K562 (cell line): ENCODE measurements around the gene SLC24A1. TPM values are rescaled to one million over a fixed set of nuclear protein-coding genes. Genes with fewer than 3 reads are reported as not detected.
A peak's percentile ranks its signal among the peaks of the same experiment; 100 is the strongest.

ENCODE experiments used
- ARNT ChIP-seq, 2 experiments: fragments of 450-650 bp; IDR thresholded peaks; 2 replicates each; pipeline ENCODE4 v1.6.1; 2016; ENCODE audit warnings: mild to moderate bottlenecking in 1 of 2
- BCOR ChIP-seq: fragments of 450-650 bp; IDR thresholded peaks from 2 replicates; pipeline ENCODE4 v1.6.1; 2016
- E2F3 ChIP-seq: fragments of 250-450 bp; sonication (Bioruptor Pico); IDR thresholded peaks from 2 replicates; pipeline ENCODE4 v1.4.0; 2020; ENCODE audit warnings: mild to moderate bottlenecking
- ELF4 ChIP-seq: fragments of 450-650 bp; formaldehyde crosslinking; IDR thresholded peaks from 2 replicates; pipeline ENCODE4 v1.4.0; 2022; ENCODE audit warnings: missing genetic modification characterization
- EP400 ChIP-seq: fragments of 450-650 bp; IDR thresholded peaks from 2 replicates; pipeline ENCODE4 v1.6.1; 2017; ENCODE audit warnings: antibody characterized with exemption, mild to moderate bottlenecking, moderate library complexity
- NCOA6 ChIP-seq: fragments of 450-650 bp; IDR thresholded peaks from 2 replicates; pipeline ENCODE4 v1.6.1; 2017; ENCODE audit warnings: mild to moderate bottlenecking
- NFIX ChIP-seq: fragments of 250-450 bp; sonication (Bioruptor Pico); IDR thresholded peaks from 2 replicates; pipeline ENCODE4 v1.4.0; 2020; ENCODE audit warnings: low read depth, mild to moderate bottlenecking, moderate library complexity
- NRF1 ChIP-seq, 2 experiments: fragments of 450-650 bp; IDR thresholded peaks in 1 of 2; conservative IDR thresholded peaks in 1 of 2; 2 replicates each; pipeline ENCODE4 v1.6.1; 2014; ENCODE audit warnings: mild to moderate bottlenecking in 2 of 2
- PYGO2 ChIP-seq: fragments of 450-650 bp; IDR thresholded peaks from 2 replicates; pipeline ENCODE4 v1.6.1; 2016; ENCODE audit warnings: mild to moderate bottlenecking, missing genetic modification characterization, moderate library complexity, missing compliant biosample characterization
- SNIP1 ChIP-seq: fragments of 450-650 bp; IDR thresholded peaks from 2 replicates; pipeline ENCODE4 v1.7.1; 2017; ENCODE audit warnings: low read depth, mild to moderate bottlenecking
- ZFP30 ChIP-seq: fragments of 250-450 bp; sonication (Bioruptor Pico); IDR thresholded peaks from 2 replicates; pipeline ENCODE4 v1.8.0; 2022; ENCODE audit warnings: moderate library complexity, mild to moderate bottlenecking, inconsistent platforms, borderline replicate concordance
- ZNF133 ChIP-seq: fragments of 250-450 bp; sonication (Bioruptor Pico); IDR thresholded peaks from 2 replicates; pipeline ENCODE4 v1.4.0; 2020; ENCODE audit warnings: mild to moderate bottlenecking
- ZNF282 ChIP-seq: sonication (generic); formaldehyde crosslinking; IDR thresholded peaks from 2 replicates; pipeline ENCODE4 v1.8.1; 2023; ENCODE audit warnings: missing genetic modification reagents
- ZNF354B ChIP-seq: fragments of 250-450 bp; sonication (Bioruptor Pico); IDR thresholded peaks from 2 replicates; pipeline ENCODE4 v1.4.0; 2020
- ZNF444 ChIP-seq: fragments of 250-450 bp; sonication (Bioruptor Pico); IDR thresholded peaks from 2 replicates; pipeline ENCODE4 v1.4.0; 2020; ENCODE audit warnings: mild to moderate bottlenecking, moderate library complexity
- ZNF695 ChIP-seq: fragments of 450-650 bp; formaldehyde crosslinking; IDR thresholded peaks from 2 replicates; pipeline ENCODE4 v1.4.0; 2020; ENCODE audit warnings: mild to moderate bottlenecking, moderate library complexity
- polyA plus RNA-seq, 8 experiments: library from polyadenylated mRNA; depleted of rRNA in 4 of 8; stranded (reverse) in 5 of 8; unstranded in 3 of 8; fragments of >200 nt; fragmentation: Nextera tagmentation in 2 of 8; fragmentation: Illumina TruSeq in 1 of 8; extraction: Ambion mirVana in 2 of 8; extraction: Trizol in 1 of 8; gene quantifications; 2 replicates each; pipeline versions ENCODE4 v1.2.1 to v1.2.3, GENCODE V29; 2011 to 2014; ENCODE audit warnings: inconsistent platforms in 1 of 8, missing spikeins in 1 of 8
- total RNA-seq, 7 experiments: library from RNA; depleted of rRNA in 6 of 7; stranded (reverse); fragments of >200 nt in 6 of 7; fragmentation: Illumina TruSeq in 2 of 7; extraction: Trizol in 2 of 7; gene quantifications; 2 replicates each; pipeline versions ENCODE4 v1.2.1 to v1.2.3, GENCODE V29; 2011 to 2021; ENCODE audit warnings: low replicate concordance in 1 of 7
- TF ChIP-seq, protein P1 (sequence below), 2 experiments: fragments of 150-350 bp in 1 of 2; IDR thresholded peaks; 2 replicates each; pipeline ENCODE4 v1.6.1; 2012 to 2016; ENCODE audit warnings: low read depth in 2 of 2, low read length in 2 of 2, mild to moderate bottlenecking in 1 of 2, moderate library complexity in 1 of 2
- TF ChIP-seq, protein P2 (sequence below): fragments of 150-350 bp; conservative IDR thresholded peaks from 2 replicates; pipeline ENCODE4 v1.6.1; 2014; ENCODE audit warnings: low read length
- TF ChIP-seq, protein P3 (sequence below): fragments of 250-450 bp; sonication (Bioruptor Pico); IDR thresholded peaks from 2 replicates; pipeline ENCODE4 v1.5.0; 2021
- TF ChIP-seq, protein P4 (sequence below): sonication (generic); formaldehyde crosslinking; IDR thresholded peaks from 2 replicates; pipeline ENCODE4 v1.8.0; 2022; ENCODE audit warnings: missing genetic modification reagents, mild to moderate bottlenecking, moderate library complexity, borderline replicate concordance

Gene SLC24A1
- total and polyA plus RNA-seq, 9 of the 15 experiments (the other 6 are each of a cell fraction or from before 2014, with no cell fraction given) = 3.1 to 8.2 (median 5.5) TPM

DNA sequence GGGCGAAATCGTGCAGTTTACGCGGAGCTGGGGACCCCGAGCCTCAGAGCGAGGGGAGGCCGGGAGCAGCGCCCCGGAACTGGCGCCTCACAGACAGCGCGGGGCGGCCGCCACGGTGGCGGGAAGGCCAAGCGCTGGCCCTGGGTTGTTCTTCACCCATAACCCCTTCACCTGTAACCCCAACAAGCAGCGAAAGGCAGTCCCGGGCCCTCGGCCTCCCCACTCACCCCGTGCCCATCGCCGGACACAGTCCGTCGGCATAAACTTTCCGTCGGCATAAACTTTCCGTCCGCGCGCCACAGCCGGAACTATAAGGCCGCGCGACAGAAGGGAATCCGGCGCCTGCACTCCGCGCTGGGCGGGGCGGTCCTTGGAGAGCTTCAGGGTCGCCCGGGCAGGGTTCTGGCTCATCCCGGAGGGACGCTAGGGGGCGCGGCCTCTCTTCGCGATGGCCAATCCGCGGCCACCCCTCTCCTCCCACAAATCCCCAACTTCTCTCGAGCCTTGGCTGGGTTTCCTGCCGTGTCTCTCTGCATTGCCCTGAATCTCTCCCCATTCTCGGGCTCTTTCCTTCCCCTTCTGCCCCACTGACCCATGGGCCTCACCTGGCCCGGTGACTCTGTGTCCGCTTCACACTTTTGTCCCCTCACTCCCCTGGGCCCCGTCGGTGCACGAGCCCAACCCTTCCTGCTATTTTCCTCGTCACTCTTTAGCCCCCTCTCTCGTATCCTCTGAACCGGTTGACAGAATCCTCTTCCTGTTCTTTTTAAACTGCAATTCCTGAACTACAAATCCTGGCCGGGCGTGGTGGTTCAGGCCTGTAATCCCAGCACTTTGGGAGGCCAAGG is 10.6 kb upstream of the SLC24A1 start, which contains the start of gene INTS14 (continued):
- TF ChIP-seq, protein P1, sequence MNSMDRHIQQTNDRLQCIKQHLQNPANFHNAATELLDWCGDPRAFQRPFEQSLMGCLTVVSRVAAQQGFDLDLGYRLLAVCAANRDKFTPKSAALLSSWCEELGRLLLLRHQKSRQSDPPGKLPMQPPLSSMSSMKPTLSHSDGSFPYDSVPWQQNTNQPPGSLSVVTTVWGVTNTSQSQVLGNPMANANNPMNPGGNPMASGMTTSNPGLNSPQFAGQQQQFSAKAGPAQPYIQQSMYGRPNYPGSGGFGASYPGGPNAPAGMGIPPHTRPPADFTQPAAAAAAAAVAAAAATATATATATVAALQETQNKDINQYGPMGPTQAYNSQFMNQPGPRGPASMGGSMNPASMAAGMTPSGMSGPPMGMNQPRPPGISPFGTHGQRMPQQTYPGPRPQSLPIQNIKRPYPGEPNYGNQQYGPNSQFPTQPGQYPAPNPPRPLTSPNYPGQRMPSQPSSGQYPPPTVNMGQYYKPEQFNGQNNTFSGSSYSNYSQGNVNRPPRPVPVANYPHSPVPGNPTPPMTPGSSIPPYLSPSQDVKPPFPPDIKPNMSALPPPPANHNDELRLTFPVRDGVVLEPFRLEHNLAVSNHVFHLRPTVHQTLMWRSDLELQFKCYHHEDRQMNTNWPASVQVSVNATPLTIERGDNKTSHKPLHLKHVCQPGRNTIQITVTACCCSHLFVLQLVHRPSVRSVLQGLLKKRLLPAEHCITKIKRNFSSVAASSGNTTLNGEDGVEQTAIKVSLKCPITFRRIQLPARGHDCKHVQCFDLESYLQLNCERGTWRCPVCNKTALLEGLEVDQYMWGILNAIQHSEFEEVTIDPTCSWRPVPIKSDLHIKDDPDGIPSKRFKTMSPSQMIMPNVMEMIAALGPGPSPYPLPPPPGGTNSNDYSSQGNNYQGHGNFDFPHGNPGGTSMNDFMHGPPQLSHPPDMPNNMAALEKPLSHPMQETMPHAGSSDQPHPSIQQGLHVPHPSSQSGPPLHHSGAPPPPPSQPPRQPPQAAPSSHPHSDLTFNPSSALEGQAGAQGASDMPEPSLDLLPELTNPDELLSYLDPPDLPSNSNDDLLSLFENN (IDR thresholded peaks at IDR 0.05; ENCODE audit: low read depth in 2 of 2, low read length in 2 of 2) = peak in 1 of 2 experiments; percentile 63; a peak in 1 of 4 replicates
- TF ChIP-seq, protein P2, sequence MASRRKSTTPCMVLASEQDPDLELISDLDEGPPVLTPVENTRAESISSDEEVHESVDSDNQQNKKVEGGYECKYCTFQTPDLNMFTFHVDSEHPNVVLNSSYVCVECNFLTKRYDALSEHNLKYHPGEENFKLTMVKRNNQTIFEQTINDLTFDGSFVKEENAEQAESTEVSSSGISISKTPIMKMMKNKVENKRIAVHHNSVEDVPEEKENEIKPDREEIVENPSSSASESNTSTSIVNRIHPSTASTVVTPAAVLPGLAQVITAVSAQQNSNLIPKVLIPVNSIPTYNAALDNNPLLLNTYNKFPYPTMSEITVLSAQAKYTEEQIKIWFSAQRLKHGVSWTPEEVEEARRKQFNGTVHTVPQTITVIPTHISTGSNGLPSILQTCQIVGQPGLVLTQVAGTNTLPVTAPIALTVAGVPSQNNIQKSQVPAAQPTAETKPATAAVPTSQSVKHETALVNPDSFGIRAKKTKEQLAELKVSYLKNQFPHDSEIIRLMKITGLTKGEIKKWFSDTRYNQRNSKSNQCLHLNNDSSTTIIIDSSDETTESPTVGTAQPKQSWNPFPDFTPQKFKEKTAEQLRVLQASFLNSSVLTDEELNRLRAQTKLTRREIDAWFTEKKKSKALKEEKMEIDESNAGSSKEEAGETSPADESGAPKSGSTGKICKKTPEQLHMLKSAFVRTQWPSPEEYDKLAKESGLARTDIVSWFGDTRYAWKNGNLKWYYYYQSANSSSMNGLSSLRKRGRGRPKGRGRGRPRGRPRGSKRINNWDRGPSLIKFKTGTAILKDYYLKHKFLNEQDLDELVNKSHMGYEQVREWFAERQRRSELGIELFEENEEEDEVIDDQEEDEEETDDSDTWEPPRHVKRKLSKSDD = 0 out of 2 replicates have a peak, but pooled peaks have one; percentile 8
- no peak for TF ChIP-seq ZNF444
- TF ChIP-seq, protein P3, sequence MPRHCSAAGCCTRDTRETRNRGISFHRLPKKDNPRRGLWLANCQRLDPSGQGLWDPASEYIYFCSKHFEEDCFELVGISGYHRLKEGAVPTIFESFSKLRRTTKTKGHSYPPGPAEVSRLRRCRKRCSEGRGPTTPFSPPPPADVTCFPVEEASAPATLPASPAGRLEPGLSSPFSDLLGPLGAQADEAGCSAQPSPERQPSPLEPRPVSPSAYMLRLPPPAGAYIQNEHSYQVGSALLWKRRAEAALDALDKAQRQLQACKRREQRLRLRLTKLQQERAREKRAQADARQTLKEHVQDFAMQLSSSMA (CRISPR knock-in tag) = 0 out of 2 replicates have a peak, but pooled peaks have one; percentile 38
- TF ChIP-seq NCOA6 = no peak
- TF ChIP-seq ZNF695 (CRISPR knock-in tag) = no peak
- TF ChIP-seq NFIX (CRISPR knock-in tag) = no peak
- TF ChIP-seq EP400 = peak; percentile 95
- TF ChIP-seq NRF1 (conservative IDR thresholded peaks at IDR 0.05 in 1 of 2, IDR thresholded peaks at IDR 0.05 in 1 of 2) = peak; percentile 70 to 79
- TF ChIP-seq ZFP30 = no peak
- TF ChIP-seq, protein P4, sequence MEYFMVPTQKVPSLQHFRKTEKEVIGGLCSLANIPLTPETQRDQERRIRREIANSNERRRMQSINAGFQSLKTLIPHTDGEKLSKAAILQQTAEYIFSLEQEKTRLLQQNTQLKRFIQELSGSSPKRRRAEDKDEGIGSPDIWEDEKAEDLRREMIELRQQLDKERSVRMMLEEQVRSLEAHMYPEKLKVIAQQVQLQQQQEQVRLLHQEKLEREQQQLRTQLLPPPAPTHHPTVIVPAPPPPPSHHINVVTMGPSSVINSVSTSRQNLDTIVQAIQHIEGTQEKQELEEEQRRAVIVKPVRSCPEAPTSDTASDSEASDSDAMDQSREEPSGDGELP (CRISPR knock-in tag) = peak; percentile 86
- peak; percentile 65; the same call in 1 of the 2 replicates for TF ChIP-seq E2F3 (CRISPR knock-in tag)
- TF ChIP-seq SNIP1 = no peak
- TF ChIP-seq ZNF354B (CRISPR knock-in tag) = no peak
- no peak for TF ChIP-seq PYGO2 (tag)
- peak; percentile 61; the same call in 1 of the 2 replicates for TF ChIP-seq ELF4
- no peak for TF ChIP-seq ZNF133 (CRISPR knock-in tag)
- TF ChIP-seq ARNT (IDR thresholded peaks at IDR 0.05) = peak in 1 of 2 experiments; percentile 63; a peak in 2 of 4 replicates
- peak; percentile 41; the same call in 1 of the 2 replicates for TF ChIP-seq BCOR
- TF ChIP-seq ZNF282 (CRISPR knock-in tag) = no peak
